ENCODE results near the gene FGD3.

The FGD3 gene

GRCh38 chr9:93082841-93083411, 135.6 kb downstream of the FGD3 start:
- no peak for DNase-seq

DNA sequence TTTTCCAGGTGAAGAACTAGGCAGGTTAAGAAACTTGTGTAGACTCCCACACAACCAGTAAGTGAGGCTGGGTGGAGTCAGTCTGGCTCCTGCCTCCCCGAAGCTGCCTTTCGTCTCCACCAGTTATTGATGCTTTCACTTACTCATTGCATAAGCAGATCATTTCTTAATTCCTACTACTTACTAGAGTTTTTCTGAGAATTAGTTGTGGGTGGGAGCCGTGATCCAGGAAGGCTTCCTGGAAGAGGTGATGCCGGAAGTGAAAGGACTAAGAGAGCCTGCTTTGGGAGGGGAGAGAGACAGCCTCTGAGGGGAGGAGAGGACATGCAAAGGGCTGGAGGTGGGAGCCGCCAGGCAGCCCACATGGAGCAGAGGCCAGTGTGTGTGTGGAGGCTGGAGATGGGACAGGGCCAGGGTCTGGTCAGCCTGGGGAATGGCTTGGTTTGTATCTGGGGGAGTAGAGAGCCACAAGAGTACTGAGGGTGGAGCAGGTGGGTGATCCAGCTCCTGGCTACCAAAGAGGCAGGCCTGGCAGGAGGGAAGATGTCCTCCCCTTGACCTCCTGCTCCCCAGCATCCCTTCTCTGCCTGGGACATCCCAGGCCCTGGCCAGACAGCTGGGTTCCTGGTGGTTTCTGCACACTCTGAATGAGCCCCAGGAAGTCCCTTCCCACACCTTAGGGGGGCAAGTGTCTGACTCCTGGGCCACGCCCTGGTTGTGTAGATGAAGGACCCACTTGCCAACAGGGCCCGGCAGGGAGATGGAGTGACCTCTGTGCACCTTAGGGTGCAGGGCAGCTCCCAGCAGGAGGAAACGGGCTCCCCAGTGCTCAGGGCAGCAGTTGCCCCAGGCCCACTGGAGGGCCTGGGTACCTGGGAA, 136.5 kb downstream of the FGD3 start:
- DNase-seq: no peak

DNA sequence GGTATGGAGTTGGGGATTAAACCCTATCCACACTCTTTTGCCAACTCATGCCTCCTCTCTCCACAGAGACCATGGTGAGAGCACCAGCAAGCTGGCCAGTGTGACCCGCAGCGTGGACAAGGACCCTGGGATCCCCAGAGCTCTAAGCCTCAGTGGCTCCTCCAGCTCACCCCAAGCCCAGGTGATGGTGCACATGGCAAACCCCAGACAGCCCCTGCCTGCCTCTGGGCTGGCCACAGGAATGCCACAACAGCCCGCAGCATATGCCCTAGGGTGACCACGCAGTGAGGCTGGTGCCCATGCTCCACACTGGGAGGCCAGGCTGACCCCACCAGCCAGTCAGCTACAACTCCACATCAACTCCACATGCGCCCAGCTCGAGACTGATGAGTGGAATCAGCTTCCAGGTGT, 137.2 kb downstream of the FGD3 start:
- no peak for DNase-seq

GRCh38 chr9:93085676-93086075, 138.4 kb downstream of the FGD3 start:
- no peak for DNase-seq
